22Rv1 (cell line): Measurements from ENCODE around the gene SNX11.

Experiments
- ZFX ChIP-seq: fragments of 450-650 bp; IDR thresholded peaks from 2 replicates; pipeline ENCODE4 v1.6.1; 2017; ENCODE audit warnings: antibody characterized with exemption, borderline replicate concordance
- TF ChIP-seq, protein P1 (sequence below): fragments of 450-650 bp; IDR thresholded peaks from 2 replicates; pipeline ENCODE4 v1.5.1; 2017; ENCODE audit warnings: mild to moderate bottlenecking

DNA sequence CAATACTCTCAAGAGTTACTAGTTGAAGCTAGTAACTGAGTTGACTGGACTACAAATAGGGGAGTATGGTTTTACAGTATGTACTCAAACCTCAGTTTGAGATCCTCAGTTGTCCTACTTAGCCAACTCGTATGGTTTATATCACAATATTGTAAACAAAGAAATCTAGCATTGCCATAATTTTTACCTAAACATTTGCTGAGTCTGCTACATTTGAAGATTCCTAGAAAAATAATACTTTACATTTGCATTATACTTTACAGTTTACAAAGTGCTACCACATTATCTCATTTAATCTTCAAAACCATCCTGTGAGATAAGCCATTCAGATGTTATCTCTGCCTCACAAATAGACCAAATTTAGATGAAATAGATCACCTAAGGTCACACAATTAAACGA, 22.6 kb upstream of the SNX11 start:
- TF ChIP-seq, protein P1, sequence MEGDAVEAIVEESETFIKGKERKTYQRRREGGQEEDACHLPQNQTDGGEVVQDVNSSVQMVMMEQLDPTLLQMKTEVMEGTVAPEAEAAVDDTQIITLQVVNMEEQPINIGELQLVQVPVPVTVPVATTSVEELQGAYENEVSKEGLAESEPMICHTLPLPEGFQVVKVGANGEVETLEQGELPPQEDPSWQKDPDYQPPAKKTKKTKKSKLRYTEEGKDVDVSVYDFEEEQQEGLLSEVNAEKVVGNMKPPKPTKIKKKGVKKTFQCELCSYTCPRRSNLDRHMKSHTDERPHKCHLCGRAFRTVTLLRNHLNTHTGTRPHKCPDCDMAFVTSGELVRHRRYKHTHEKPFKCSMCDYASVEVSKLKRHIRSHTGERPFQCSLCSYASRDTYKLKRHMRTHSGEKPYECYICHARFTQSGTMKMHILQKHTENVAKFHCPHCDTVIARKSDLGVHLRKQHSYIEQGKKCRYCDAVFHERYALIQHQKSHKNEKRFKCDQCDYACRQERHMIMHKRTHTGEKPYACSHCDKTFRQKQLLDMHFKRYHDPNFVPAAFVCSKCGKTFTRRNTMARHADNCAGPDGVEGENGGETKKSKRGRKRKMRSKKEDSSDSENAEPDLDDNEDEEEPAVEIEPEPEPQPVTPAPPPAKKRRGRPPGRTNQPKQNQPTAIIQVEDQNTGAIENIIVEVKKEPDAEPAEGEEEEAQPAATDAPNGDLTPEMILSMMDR: no peak
- TF ChIP-seq ZFX: no peak
